GM21447 (cell line): Measurements from ENCODE around the gene EXOC3L4.
"Not testable (repeated sequence)": the region's sequence is repeated elsewhere in the genome, so short reads cannot be mapped to it uniquely, and the experiment has no call there.

Experiments used
- ATAC-seq: cut with Tn5 transposase; IDR thresholded peaks from one replicate; pipeline ENCODE4 v1.9.1; 2021; ENCODE audit not compliant: unreplicated experiment

Gene EXOC3L4

GRCh38 chr14:103094406-103095209 lies at the start of gene EXOC3L4:
Gene EXOC3L4, plus strand, starts transcription at chr14:103094725. Its CDS starts 5,495 bp downstream, at chr14:103100220.
- ATAC-seq: no peak

- ATAC-seq: peak; percentile 67
Observed at GRCh38 chr14:103045371-103045869, 49.1 kb upstream of the EXOC3L4 start.

GRCh38 chr14:103047453-103047852 lies 47.1 kb upstream of the EXOC3L4 start:
- not testable (repeated sequence) for ATAC-seq

- ATAC-seq: no peak
Observed at GRCh38 chr14:103050935-103051334, 43.6 kb upstream of the EXOC3L4 start.

- no peak for ATAC-seq
Observed at GRCh38 chr14:103052407-103052806, 42.1 kb upstream of the EXOC3L4 start.

GRCh38 chr14:103055695-103056094 lies 38.8 kb upstream of the EXOC3L4 start:
- no peak for ATAC-seq

- ATAC-seq: no peak
Observed at GRCh38 chr14:103056322-103057027, 38.0 kb upstream of the EXOC3L4 start.

GRCh38 chr14:103057028-103057371 lies 37.5 kb upstream of the EXOC3L4 start:
- ATAC-seq: peak; percentile 18

GRCh38 chr14:103057372-103058163 lies 37.0 kb upstream of the EXOC3L4 start, which contains the start of gene CDC42BPB:
Gene CDC42BPB, minus strand, starts transcription at chr14:103057549. Its CDS starts 376 bp downstream, at chr14:103057173.
- ATAC-seq: peak; percentile 56

- ATAC-seq: peak; percentile 8
Observed at GRCh38 chr14:103058164-103059055, 36.1 kb upstream of the EXOC3L4 start.

GRCh38 chr14:103059556-103059955 lies 35.0 kb upstream of the EXOC3L4 start:
- ATAC-seq: no peak

GRCh38 chr14:103061482-103061976 lies 33.0 kb upstream of the EXOC3L4 start:
- ATAC-seq: no peak

GRCh38 chr14:103064436-103064835 lies 30.1 kb upstream of the EXOC3L4 start:
- no peak for ATAC-seq

GRCh38 chr14:103064978-103065377 lies 29.5 kb upstream of the EXOC3L4 start:
- ATAC-seq: no peak

GRCh38 chr14:103065861-103066260 lies 28.7 kb upstream of the EXOC3L4 start:
- no peak for ATAC-seq

GRCh38 chr14:103066399-103066798 lies 28.1 kb upstream of the EXOC3L4 start:
- no peak for ATAC-seq

- ATAC-seq: no peak
Observed at GRCh38 chr14:103067231-103067954, 27.1 kb upstream of the EXOC3L4 start.

- no peak for ATAC-seq
Observed at GRCh38 chr14:103068351-103069073, 26.0 kb upstream of the EXOC3L4 start.
